RWPE2 (cell line): ENCODE data around the gene KCNK13.
"Not testable (repeated sequence)": the region's sequence is repeated elsewhere in the genome, so short reads cannot be mapped to it uniquely, and the experiment has no call there.

Source experiments
- ATAC-seq: fragments of 200-7000 bp; cut with Tn5 transposase; 3 replicates; pipeline ENCODE4 v1.9.1; 2021; ENCODE audit warnings: low read depth
- DNase-seq: peaks from one replicate; pipeline ENCODE4 v3.0.0-alpha.2; 2020; ENCODE audit warnings: low spot score
- H3K27ac ChIP-seq: fragments of 450-650 bp; 2 replicates; pipeline ENCODE4 v1.5.1; 2017; ENCODE audit warnings: mild to moderate bottlenecking; ENCODE audit not compliant: poor library complexity, severe bottlenecking
- H3K27me3 ChIP-seq: fragments of 250-450 bp; sonication (Bioruptor Pico); 2 replicates; pipeline ENCODE4 v1.5.1; 2021; ENCODE audit warnings: mild to moderate bottlenecking, moderate library complexity; ENCODE audit not compliant: insufficient read depth, poor library complexity, severe bottlenecking
- H3K36me3 ChIP-seq: fragments of 250-450 bp; sonication (Bioruptor Pico); 2 replicates; pipeline ENCODE4 v1.5.1; 2020; ENCODE audit warnings: low read depth, mild to moderate bottlenecking, moderate library complexity
- H3K4me1 ChIP-seq: fragments of 250-450 bp; sonication (Bioruptor Pico); 2 replicates; pipeline ENCODE4 v1.5.1; 2021; ENCODE audit warnings: mild to moderate bottlenecking, moderate library complexity; ENCODE audit not compliant: insufficient read depth, poor library complexity, severe bottlenecking
- H3K4me3 ChIP-seq: fragments of 250-450 bp; sonication (Bioruptor Pico); 2 replicates; pipeline ENCODE4 v1.5.1; 2021; ENCODE audit warnings: mild to moderate bottlenecking, moderate library complexity; ENCODE audit not compliant: severe bottlenecking
- H3K9me3 ChIP-seq: fragments of 250-450 bp; sonication (Bioruptor Pico); 2 replicates; pipeline ENCODE4 v1.5.1; 2021; ENCODE audit warnings: mild to moderate bottlenecking, moderate library complexity; ENCODE audit not compliant: severe bottlenecking
- CTCF ChIP-seq: fragments of 450-650 bp; IDR thresholded peaks from one replicate; pipeline ENCODE4 v1.5.1; 2017; ENCODE audit warnings: mild to moderate bottlenecking, moderate library complexity; ENCODE audit not compliant: poor library complexity, severe bottlenecking

KCNK13 gene

DNA sequence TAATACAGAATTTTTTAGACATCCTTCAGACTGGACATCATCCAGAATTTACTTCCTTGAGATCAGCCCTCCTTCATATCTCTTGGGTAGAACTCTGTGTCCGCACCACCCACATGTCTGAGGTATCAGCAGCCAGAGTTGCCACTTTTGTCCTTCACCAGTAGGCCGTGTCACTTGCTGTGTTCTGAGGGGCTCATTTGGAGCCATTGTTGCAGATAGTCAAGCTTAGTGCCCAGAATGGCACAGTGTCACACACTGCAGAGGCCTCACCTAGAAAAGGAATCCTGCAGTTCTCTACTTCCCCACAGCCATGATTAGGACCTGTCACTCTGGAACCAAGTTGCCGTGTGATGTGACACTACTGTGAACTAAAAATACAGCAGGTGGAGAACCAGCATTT is 36.9 kb upstream of the KCNK13 start:
- Histone ChIP-seq H3K36me3 (peaks cover 64% of the 10 kb centered on the region), H3K27ac (no peak overlapping the region)
- TF ChIP-seq CTCF, result no peak

DNA sequence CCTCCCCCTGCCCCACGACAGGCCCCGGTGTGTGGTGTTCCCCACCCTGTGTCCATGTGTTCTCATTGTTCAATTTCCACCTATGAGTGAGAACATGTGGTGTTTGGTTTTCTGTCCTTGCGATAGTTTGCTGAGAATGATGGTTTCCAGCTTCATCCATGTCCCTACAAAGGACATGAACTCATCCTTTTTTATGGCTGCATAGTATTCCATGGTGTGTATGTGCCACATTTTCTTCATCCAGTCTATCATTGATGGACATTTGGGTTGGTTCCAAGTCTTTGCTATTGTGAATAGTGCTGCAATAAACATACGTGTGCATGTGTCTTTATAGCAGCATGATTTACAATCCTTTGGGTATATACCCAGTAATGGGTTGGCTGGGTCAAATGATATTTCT is 35.2 kb upstream of the KCNK13 start:
- not testable (repeated sequence) for H3K4me1 ChIP-seq, H3K4me3 ChIP-seq, DNase-seq, H3K27ac ChIP-seq, H3K9me3 ChIP-seq, H3K27me3 ChIP-seq, ATAC-seq
- peaks cover 61% of the 10 kb centered on the region for H3K36me3 ChIP-seq

More for the DNA sequence above, 36.9 kb upstream of the KCNK13 start:
- ATAC-seq (no peak), DNase-seq (no peak)
- Histone ChIP-seq H3K4me3 (no peak overlapping the region), H3K9me3 (no peaks in the 10 kb centered on the region), H3K27me3 (no peaks in the 10 kb centered on the region), H3K4me1 (no peaks in the 10 kb centered on the region)

- Histone ChIP-seq H3K27ac (no peak overlapping the region), H3K9me3 (no peaks in the 10 kb centered on the region), H3K27me3 (no peaks in the 10 kb centered on the region), H3K36me3 (peaks cover 63% of the 10 kb centered on the region), H3K4me1 (no peaks in the 10 kb centered on the region), H3K4me3 (no peak overlapping the region)
- TF ChIP-seq CTCF, result no peak
- ATAC-seq (no peak), DNase-seq (no peak)
These were observed 34.0 kb upstream of the KCNK13 start for GRCh38 chr14:90027842-90028241.

DNA sequence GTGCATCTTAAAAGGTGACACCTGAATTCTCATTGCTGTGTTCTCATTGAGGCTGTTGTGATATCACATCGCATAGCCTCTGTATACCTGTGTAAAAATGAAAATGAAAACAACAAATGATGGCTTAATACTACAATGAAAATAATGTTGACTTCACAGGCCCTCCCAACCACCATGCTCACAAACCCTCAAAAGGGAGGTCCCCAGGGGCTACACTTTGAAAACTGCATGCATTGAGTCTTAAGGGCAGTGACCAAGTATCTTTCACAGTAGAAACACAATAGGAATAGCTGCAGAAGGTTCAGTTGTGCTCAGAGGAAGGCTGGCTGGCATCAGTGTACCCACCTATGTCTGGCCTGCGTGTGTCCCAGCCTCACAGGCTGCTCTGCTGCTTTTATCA is 27.6 kb upstream of the KCNK13 start:
- Histone ChIP-seq H3K27me3 (no peaks in the 10 kb centered on the region), H3K4me3 (no peak overlapping the region), H3K4me1 (no peaks in the 10 kb centered on the region), H3K9me3 (peaks cover 2% of the 10 kb centered on the region), H3K36me3 (peaks cover 63% of the 10 kb centered on the region), H3K27ac (no peak overlapping the region)
- ATAC-seq, result no peak
- TF ChIP-seq CTCF, result no peak
- DNase-seq, result no peak

DNA sequence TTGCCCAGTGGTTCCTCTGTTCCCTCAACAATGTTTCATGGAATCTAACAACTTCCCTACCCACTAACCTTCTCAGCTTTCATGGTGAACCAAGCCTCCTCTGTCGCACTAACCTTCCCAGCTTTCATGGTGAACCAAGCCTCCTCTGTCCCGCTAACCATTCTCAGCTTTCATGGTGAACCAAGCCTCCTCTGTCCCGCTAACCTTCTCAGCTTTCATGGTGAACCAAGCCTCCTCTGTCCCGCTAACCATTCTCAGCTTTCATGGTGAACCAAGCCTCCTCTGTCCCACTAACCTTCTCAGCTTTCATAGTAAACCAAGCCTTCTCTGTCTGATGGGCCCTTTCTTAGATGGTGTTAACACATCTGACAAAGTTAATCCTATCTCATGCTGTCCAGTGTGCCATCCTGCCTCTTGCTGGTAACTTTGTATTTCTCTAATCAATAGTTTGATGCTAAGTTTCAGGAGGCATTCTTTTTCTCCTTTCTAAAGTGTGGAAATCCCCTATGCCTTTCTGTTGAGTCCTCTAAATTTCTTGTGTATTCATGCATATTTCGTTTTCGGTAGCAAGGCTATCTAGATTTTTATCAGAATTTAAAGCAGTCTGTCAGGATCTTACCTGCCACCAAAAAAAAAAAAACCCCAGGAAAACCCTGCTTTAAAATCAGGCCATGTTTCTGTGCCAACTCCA is 26.8 kb upstream of the KCNK13 start:
- no peak for DNase-seq
- peaks cover 67% of the 10 kb centered on the region for H3K36me3 ChIP-seq
- peaks cover 2% of the 10 kb centered on the region for H3K9me3 ChIP-seq
- TF ChIP-seq CTCF, result no peak
- no peaks in the 10 kb centered on the region for H3K4me1 ChIP-seq
- no peak overlapping the region for H3K27ac ChIP-seq
- no peak overlapping the region for H3K4me3 ChIP-seq
- no peaks in the 10 kb centered on the region for H3K27me3 ChIP-seq
- no peak for ATAC-seq
